Endothelial cell of umbilical vein (primary cell): Measurements from ENCODE around the gene NUP54. TPM values are rescaled to one million over a fixed set of nuclear protein-coding genes. Genes with fewer than 3 reads are reported as not detected.

Source experiments
- BruUV-seq: library from RNA; stranded (reverse); fragments of 400-500 nt; replicated peaks from 2 replicates; lab custom pipeline; 2021; lab: Mats Ljungman, UMichigan
- CTCF ChIA-PET: fragments of 300-600, 350-600 bp; sonication (Branson Sonifier 250); formaldehyde crosslinking; loops from one replicate; lab custom pipeline; 2021; ENCODE audit warnings: antibody characterized with exemption, inconsistent platforms; lab: Charles Lee
- POLR2A ChIA-PET: fragments of 300-600, 350-600 bp; sonication (Branson Sonifier 250); formaldehyde crosslinking; loops from one replicate; lab custom pipeline; 2021; ENCODE audit warnings: antibody characterized with exemption, inconsistent platforms; lab: Charles Lee
- DNase-seq: peaks from one replicate; pipeline ENCODE4 v3.0.0-alpha.2; 2011; ENCODE audit warnings: low read depth, low spot score
- FAIRE-seq: peaks from 2 replicates; lab custom pipeline; 2011; peaks lifted over from hg19 to GRCh38; lab: Jason Lieb, UNC
- H2AFZ ChIP-seq: 2 replicates; pipeline ENCODE4 v1.6.0; 2012; ENCODE audit warnings: low read depth, low read length, control low read depth, inconsistent platforms
- H3K27ac ChIP-seq: 2 replicates; pipeline ENCODE4 v1.5.1; 2011; ENCODE audit warnings: low read depth, mild to moderate bottlenecking, control low read depth, low read length, moderate library complexity; ENCODE audit not compliant: insufficient read depth
- H3K27me3 ChIP-seq, 2 experiments: 2 replicates each; pipeline versions ENCODE4 v1.6.0 to v1.6.1; 2011; ENCODE audit warnings: low read length in 2 of 2, mixed read lengths in 1 of 2; ENCODE audit not compliant: control insufficient read depth in 2 of 2, insufficient read depth in 2 of 2
- H3K36me3 ChIP-seq, 2 experiments: 2 replicates in 1 of 2; 3 replicates in 1 of 2; pipeline ENCODE4 v1.5.1; 2011; ENCODE audit warnings: low read length in 2 of 2, mild to moderate bottlenecking in 1 of 2, moderate library complexity in 1 of 2; ENCODE audit not compliant: control insufficient read depth in 2 of 2, insufficient read depth in 2 of 2; ENCODE audit errors: extremely low read depth in 1 of 2
- H3K4me1 ChIP-seq: 3 replicates; pipeline ENCODE4 v1.5.1; 2011; ENCODE audit warnings: mild to moderate bottlenecking, low read length; ENCODE audit not compliant: control insufficient read depth, insufficient read depth; ENCODE audit errors: extremely low read depth
- H3K4me2 ChIP-seq: 2 replicates; pipeline ENCODE4 v1.6.1; 2011; ENCODE audit warnings: low read length, control low read depth, mixed read lengths; ENCODE audit not compliant: insufficient read depth
- H3K4me3 ChIP-seq, 3 experiments: fragments of 200-600 bp in 1 of 3; sonication (generic), shearing (Covaris generic) in 1 of 3; replicated peaks in 1 of 3; 2 replicates each; pipeline ENCODE4 v1.5.1; 2011 to 2016; ENCODE audit warnings: control low read depth in 3 of 3, low read length in 3 of 3, mild to moderate bottlenecking in 2 of 3, inconsistent platforms in 1 of 3, low read depth in 1 of 3, moderate library complexity in 1 of 3; ENCODE audit not compliant: insufficient read depth in 1 of 3
- H3K79me2 ChIP-seq: 2 replicates; pipeline ENCODE4 v1.6.0; 2012; ENCODE audit warnings: low read length, inconsistent platforms; ENCODE audit not compliant: control insufficient read depth, insufficient read depth
- H3K9ac ChIP-seq: replicated peaks from 2 replicates; pipeline ENCODE3; 2011; ENCODE audit warnings: low read length, control low read depth; ENCODE audit not compliant: insufficient read depth; ENCODE audit errors: extremely low read depth
- H3K9me1 ChIP-seq: replicated peaks from 3 replicates; pipeline ENCODE4 v1.6.0; 2011; ENCODE audit warnings: mild to moderate bottlenecking, low read length; ENCODE audit not compliant: control insufficient read depth, insufficient read depth; ENCODE audit errors: extremely low read depth
- H3K9me3 ChIP-seq: replicated peaks from 2 replicates; pipeline ENCODE4 v1.5.1; 2012; ENCODE audit warnings: low read length, inconsistent platforms; ENCODE audit not compliant: control insufficient read depth, insufficient read depth
- H4K20me1 ChIP-seq: replicated peaks from 2 replicates; pipeline ENCODE3; 2011; ENCODE audit warnings: mild to moderate bottlenecking, low read length; ENCODE audit not compliant: control insufficient read depth, insufficient read depth; ENCODE audit errors: extremely low read depth
- CTCF ChIP-seq, 2 donors: IDR thresholded peaks; 1 replicate in 1 of 2; 2 replicates in 1 of 2; pipeline ENCODE4 v1.5.1; 2011; ENCODE audit warnings: low read length in 2 of 2, mild to moderate bottlenecking in 2 of 2, moderate library complexity in 2 of 2, control low read depth in 1 of 2, inconsistent platforms in 1 of 2, low read depth in 1 of 2; ENCODE audit not compliant: insufficient read depth in 1 of 2; ENCODE audit errors: extremely low read depth in 1 of 2
- EZH2 ChIP-seq: IDR thresholded peaks from 2 replicates; pipeline ENCODE4 v1.6.1; 2012; ENCODE audit warnings: borderline replicate concordance, low read depth, mild to moderate bottlenecking, moderate library complexity, low read length, inconsistent platforms; ENCODE audit not compliant: severe bottlenecking
- FOS ChIP-seq: IDR thresholded peaks from 2 replicates; pipeline ENCODE4 v1.6.1; 2011; ENCODE audit warnings: mild to moderate bottlenecking, low read length, moderate library complexity, borderline replicate concordance; ENCODE audit not compliant: insufficient read depth
- GATA2 ChIP-seq: IDR thresholded peaks from 2 replicates; pipeline ENCODE4 v1.7.0; 2011; ENCODE audit warnings: low read depth, mild to moderate bottlenecking, moderate library complexity, mixed read lengths, low read length; ENCODE audit not compliant: insufficient read length, insufficient read depth
- JUN ChIP-seq: IDR thresholded peaks from 2 replicates; pipeline ENCODE4 v1.6.1; 2011; ENCODE audit warnings: borderline replicate concordance, low read depth; ENCODE audit not compliant: insufficient read length, insufficient read depth
- MAX ChIP-seq: IDR thresholded peaks from 2 replicates; pipeline ENCODE4 v1.6.1; 2011; ENCODE audit not compliant: insufficient read depth, insufficient read length
- MYC ChIP-seq: IDR thresholded peaks from one replicate; pipeline ENCODE4 v1.6.1; 2011; ENCODE audit warnings: mild to moderate bottlenecking, low read depth, low read length
- POLR2A ChIP-seq: IDR thresholded peaks from 2 replicates; pipeline ENCODE4 v1.6.1; 2012; ENCODE audit warnings: low read depth, mild to moderate bottlenecking, control low read depth, low read length
- POLR2AphosphoS5 ChIP-seq: IDR thresholded peaks from 2 replicates; pipeline ENCODE4 v1.6.1; 2012; ENCODE audit warnings: low read depth, mild to moderate bottlenecking, control low read depth, low read length, moderate library complexity; ENCODE audit not compliant: insufficient read depth
- dilution Hi-C: fragments of 300-500 bp; cut with MboI; formaldehyde crosslinking; loops from one replicate; pipeline ENCODE4 v1.15.0; 2019; ENCODE audit warnings: low sequenced_read_pairs; ENCODE audit not compliant: extremely low pct_ligation_motif_present
- intact Hi-C: fragments of 100-400 bp; cut with micrococcal nuclease; formaldehyde crosslinking; loops from one replicate; pipeline ENCODE4 v1.10.0; 2022
- polyA plus RNA-seq, 4 experiments: library from polyadenylated mRNA; depleted of rRNA in 3 of 4; stranded (reverse) in 3 of 4; unstranded in 1 of 4; fragments of >200 nt; gene quantifications; 2 replicates each; pipeline versions ENCODE4 v1.2.1 to v1.2.3, GENCODE V29; 2011 to 2012; ENCODE audit warnings: missing spikeins in 1 of 4
- total RNA-seq: library from RNA; stranded (reverse); gene quantifications from 2 replicates; pipeline ENCODE4 v1.2.3, GENCODE V29; 2021

Gene NUP54
- total and polyA plus RNA-seq, 2 donors (not counting 3 experiments of a cell fraction or from before 2014, with no cell fraction given) = 25.7 to 45.7 TPM

DNA sequence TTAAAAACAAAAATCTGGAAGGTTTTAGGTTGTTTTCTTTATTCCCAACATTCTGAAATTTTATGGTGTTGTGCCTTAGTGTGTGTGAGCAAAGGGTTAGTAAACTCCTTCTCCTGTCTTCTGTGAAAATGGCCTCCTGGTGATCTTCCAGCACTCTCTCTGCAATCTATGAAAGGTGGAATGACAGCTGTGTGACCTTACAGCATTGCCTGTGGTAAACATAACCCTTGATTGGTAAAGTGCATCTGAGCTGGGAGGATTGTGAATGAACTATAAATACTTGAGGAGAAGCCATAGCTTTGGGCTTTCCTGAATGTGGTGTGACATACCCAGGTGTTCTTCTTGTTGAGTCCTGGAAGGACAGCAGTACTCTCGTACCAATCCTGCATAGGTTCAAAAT, 63.7 kb downstream of the NUP54 start:
- Histone ChIP-seq H2AFZ (no peak overlapping the region), H3K36me3 (no peaks in the 10 kb centered on the region), H3K9me1 (no peaks in the 10 kb centered on the region), H3K27ac (no peak overlapping the region), H3K4me2 (no peak overlapping the region), H3K4me3 (no peak overlapping the region), H4K20me1 (no peaks in the 10 kb centered on the region), H3K9me3 (no peaks in the 10 kb centered on the region), H3K4me1 (no peaks in the 10 kb centered on the region), H3K9ac (no peak overlapping the region), H3K27me3 (peaks cover 6 to 19% of the 10 kb centered on the region in 2 experiments), H3K79me2 (no peaks in the 10 kb centered on the region)
- POLR2A ChIA-PET = no interaction called here
- dilution Hi-C loops = no loop called here
- BruUV-seq = no TSS peak
- FAIRE-seq (no peak), DNase-seq (no peak)
- intact Hi-C loops = no loop called here
- TF ChIP-seq CTCF (IDR thresholded peaks at IDR 0.05; ENCODE audit: extremely low read depth in 1 of 2, insufficient read depth in 1 of 2, low read depth in 1 of 2, low read length in 2 of 2) (no peak), JUN (no peak), MYC (no peak), MAX (no peak), POLR2A (no peak), EZH2 (no peak), GATA2 (no peak), FOS (no peak), POLR2AphosphoS5 (no peak)
- CTCF ChIA-PET = interaction anchor here (1.0 to 9.0 kb wide), 5 partner anchors 10 to 168 kb away, joined by 3 to 124 read pairs (median 5); partner anchors contain the start of genes ART3 and SDAD1
